Subcutaneous abdominal adipose tissue (tissue), 5 donors: ENCODE results near the gene GRIK4.

Experiments
- H3K27ac ChIP-seq: one replicate; pipeline ENCODE4 v1.7.0; 2013; ENCODE audit warnings: low read depth, mild to moderate bottlenecking, inconsistent platforms, low read length, moderate library complexity
- H3K27me3 ChIP-seq, 5 donors: one replicate each; pipeline ENCODE4 v1.7.0; 2013; ENCODE audit warnings: low read length in 5 of 5, inconsistent platforms in 1 of 5; ENCODE audit not compliant: control insufficient read depth in 5 of 5, insufficient read depth in 4 of 5
- H3K36me3 ChIP-seq, 5 donors: one replicate each; pipeline ENCODE4 v1.7.0; 2013; ENCODE audit warnings: low read length in 5 of 5; ENCODE audit not compliant: control insufficient read depth in 5 of 5, insufficient read depth in 5 of 5
- H3K4me1 ChIP-seq, 5 donors: one replicate each; pipeline ENCODE4 v1.7.0; 2013; ENCODE audit warnings: low read length in 5 of 5, mild to moderate bottlenecking in 3 of 5, moderate library complexity in 1 of 5; ENCODE audit not compliant: control insufficient read depth in 5 of 5, insufficient read depth in 5 of 5
- H3K4me3 ChIP-seq, 5 donors: one replicate each; pipeline ENCODE4 v1.7.0; 2013; ENCODE audit warnings: low read length in 5 of 5, low read depth in 1 of 5
- H3K9ac ChIP-seq, 5 donors: one replicate each; pipeline ENCODE4 v1.7.0; 2013; ENCODE audit warnings: low read length in 5 of 5, mild to moderate bottlenecking in 4 of 5, moderate library complexity in 3 of 5
- H3K9me3 ChIP-seq, 5 donors: one replicate each; pipeline ENCODE4 v1.7.0; 2013; ENCODE audit warnings: low read length in 5 of 5; ENCODE audit not compliant: control insufficient read depth in 5 of 5
- donor health status: healthy.
- donor health status: healthy.
- donor health status: healthy.
- donor health status: healthy.
- donor health status: healthy.

GRIK4 gene

DNA sequence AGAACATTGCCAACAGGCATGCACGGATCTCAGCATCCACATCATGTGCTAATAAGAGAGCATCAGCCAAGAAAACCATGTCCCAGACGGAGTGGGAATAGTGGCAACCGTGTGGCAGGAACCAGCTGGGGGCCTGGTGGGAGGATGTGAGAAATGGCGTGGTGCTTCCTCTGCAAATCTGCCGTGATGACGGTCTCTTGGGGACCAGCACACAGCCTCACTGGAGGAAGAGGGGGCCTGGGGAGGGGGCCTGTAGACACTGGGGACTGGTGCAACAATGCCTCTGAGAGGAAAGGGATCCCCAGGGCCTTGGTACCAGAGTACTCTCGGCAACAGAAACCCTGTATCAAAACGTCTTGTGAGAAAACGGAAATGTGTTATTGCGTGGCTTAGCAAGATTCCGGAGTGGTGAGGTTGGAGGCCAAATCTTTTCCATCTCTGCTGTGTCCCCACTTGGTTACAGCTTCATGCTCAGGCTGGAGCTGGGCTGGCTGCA, 358.0 kb downstream of the GRIK4 start:
- Histone ChIP-seq H3K27me3 (peaks cover 7 to 22% (median 14%) of the 10 kb centered on the region in 5 donors), H3K4me3 (no peak overlapping the region), H3K9ac (no peak overlapping the region), H3K36me3 (no peaks in the 10 kb centered on the region), H3K9me3 (no peaks in the 10 kb centered on the region), H3K27ac (no peak overlapping the region), H3K4me1 (no peaks in the 10 kb centered on the region)

DNA sequence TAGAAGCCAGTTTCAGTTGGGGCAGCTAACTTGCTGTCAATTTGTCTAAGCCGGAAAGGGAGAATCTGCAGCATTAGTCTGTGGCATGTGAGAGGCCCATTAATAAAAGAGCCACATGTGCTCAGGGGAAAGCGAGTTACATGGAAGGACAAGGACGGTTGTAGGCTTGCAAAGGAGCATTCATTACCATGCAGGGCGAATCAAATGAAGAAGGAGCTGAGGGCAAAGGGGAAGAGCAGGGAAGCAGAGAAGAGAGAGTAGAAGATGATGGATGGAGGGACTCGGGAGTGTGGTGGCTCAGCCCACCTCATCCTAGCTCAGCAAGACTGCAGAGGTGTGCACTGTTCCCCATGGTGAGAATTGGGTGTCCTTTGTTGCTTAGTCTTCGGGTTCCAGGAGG, 359.6 kb downstream of the GRIK4 start:
- Histone ChIP-seq H3K4me1 (no peaks in the 10 kb centered on the region), H3K9me3 (no peaks in the 10 kb centered on the region), H3K27ac (no peak overlapping the region), H3K27me3 (peaks cover 7 to 18% (median 14%) of the 10 kb centered on the region in 5 donors), H3K9ac (no peak overlapping the region), H3K36me3 (no peaks in the 10 kb centered on the region), H3K4me3 (no peak overlapping the region)

DNA sequence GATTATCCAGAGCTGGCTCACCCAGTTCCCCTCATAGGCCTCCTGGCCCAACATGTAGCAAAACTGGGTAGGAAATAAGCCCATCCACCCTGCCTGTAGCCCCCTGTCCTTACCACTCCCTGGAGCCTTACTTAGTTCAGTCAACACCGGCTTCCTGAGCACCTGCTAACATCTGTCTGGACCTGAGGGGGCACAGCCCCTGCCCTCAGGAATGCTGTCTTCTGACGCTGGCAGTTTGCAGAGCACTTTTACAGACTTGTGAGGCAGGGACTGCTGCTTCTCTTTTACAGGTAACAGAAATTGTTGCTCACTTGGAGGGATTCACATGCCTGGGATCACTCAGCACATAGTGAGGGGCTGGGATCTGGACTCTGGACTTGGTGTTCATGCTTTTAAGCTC, 360.4 kb downstream of the GRIK4 start:
- no peak overlapping the region for H3K4me3 ChIP-seq
- no peak overlapping the region for H3K9ac ChIP-seq
- no peaks in the 10 kb centered on the region for H3K4me1 ChIP-seq
- peaks cover 6 to 12% (median 7%) of the 10 kb centered on the region in 5 donors for H3K27me3 ChIP-seq
- H3K9me3 ChIP-seq = no peaks in the 10 kb centered on the region
- no peaks in the 10 kb centered on the region for H3K36me3 ChIP-seq
- H3K27ac ChIP-seq = no peak overlapping the region

DNA sequence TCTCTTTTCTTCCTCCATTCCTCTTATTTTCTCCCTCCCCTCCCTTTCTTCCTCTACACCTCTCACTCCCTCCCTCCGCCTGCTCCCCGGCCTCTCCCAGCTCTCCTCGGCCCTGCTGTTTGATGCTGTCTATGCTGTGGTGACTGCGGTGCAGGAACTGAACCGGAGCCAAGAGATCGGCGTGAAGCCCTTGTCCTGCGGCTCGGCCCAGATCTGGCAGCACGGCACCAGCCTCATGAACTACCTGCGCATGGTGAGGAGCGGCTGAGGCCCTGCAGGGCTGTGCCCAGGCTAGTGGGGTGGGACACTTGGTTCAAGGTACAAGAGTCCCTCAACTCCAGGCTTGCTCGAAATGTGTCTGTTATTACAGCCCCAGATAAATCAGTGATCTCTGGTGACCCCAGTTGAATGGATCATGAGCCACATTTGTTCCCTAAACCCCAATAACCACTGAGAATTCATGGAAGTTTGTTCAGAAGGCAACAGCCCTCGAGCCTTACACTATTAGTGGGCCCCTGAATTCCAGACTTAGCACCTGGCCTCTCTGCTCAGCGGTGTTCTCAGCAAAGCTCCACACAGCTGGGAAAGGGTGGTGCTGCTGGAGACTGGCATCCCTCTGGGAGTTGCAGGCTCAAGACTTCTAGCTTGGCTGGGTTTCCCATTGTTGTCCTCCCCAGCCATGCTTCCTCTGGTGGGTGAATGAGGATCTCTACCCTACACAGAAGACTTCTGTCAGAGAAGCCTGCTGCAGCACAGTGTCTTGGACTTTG, 362.6 kb downstream of the GRIK4 start:
- Histone ChIP-seq H3K27me3 (peaks cover 0 to 13% (median 8%) of the 10 kb centered on the region in 5 donors), H3K9me3 (no peaks in the 10 kb centered on the region)

DNA sequence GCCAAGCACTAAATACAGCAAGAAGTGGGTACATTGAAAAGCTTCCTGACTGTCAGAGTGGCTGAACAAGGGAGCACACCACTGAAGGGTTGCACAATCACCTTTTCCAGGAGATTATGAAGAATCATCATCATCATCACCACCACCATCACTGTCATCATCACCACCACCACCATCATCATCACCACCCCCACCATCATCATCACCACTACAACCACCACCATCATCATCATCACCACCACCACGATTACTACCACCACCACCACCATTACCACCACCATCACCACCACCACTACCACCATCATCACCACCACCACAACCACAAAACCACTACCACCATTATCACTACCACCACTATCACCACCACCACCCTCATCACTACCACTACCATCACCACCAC, 364.4 kb downstream of the GRIK4 start:
- Histone ChIP-seq H3K4me3 (no peak overlapping the region), H3K36me3 (no peaks in the 10 kb centered on the region), H3K27ac (no peak overlapping the region), H3K27me3 (peaks cover 0 to 8% (median 5%) of the 10 kb centered on the region in 5 donors), H3K9me3 (no peaks in the 10 kb centered on the region), H3K4me1 (peaks cover 0 to 10% (median 9%) of the 10 kb centered on the region in 5 donors), H3K9ac (no peak overlapping the region)

More for the DNA sequence above, 362.6 kb downstream of the GRIK4 start:
- Histone ChIP-seq H3K4me3 (no peak overlapping the region), H3K27ac (no peak overlapping the region), H3K4me1 (no peaks in the 10 kb centered on the region), H3K9ac (no peak overlapping the region), H3K36me3 (no peaks in the 10 kb centered on the region)

DNA sequence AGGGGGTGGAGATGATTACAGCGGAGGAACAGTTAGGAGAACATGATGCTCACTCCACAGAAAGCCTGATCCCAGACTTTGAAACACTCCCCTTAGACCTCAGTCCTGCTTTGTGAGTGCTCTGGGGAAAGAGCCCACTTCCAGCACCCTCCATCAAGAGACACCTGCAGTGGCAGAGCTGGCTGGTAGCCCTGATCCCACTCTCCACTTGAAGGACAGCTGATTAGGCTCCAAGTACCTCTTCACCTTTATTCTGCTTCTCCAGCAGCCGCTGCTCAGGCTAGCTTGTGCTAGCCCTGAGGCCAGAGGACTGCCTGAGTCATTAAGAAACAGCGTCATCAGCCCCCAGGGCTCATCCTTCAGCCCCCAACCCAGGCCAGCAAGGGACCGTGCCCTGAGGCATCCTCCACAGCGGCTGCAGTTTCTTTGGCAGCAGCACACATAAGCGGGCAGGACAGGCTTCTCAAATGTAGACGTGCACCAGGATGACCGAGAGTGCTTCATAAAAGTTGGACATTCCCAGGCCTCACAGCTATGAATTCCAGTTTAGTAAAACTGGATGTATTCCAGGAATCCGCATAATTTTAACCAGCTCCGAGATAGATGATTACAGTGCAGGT, 366.3 kb downstream of the GRIK4 start:
- Histone ChIP-seq H3K4me3 (no peak overlapping the region), H3K36me3 (no peaks in the 10 kb centered on the region), H3K9me3 (no peaks in the 10 kb centered on the region), H3K27me3 (peaks cover 0 to 9% (median 4%) of the 10 kb centered on the region in 5 donors), H3K4me1 (peaks cover 0 to 19% (median 13%) of the 10 kb centered on the region in 5 donors), H3K9ac (no peak overlapping the region), H3K27ac (no peak overlapping the region)

DNA sequence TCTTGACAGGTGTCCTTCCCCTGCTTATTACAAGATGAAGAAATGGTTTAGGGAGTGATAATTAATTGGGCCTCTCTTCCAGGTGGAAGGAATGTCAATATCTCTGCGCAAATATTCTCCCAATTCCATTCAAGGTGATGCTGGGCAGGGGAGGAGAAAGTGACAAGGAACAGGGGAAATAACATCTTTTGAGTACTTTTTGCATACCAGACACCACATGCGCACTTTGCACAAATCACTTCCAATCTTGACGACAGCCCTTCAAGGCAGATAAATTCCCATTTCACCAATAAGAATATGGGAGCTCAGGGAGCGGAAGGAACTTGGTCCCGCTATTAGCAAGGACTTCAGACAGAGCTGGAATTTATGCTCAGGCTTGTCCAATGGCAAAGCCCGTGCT, 367.2 kb downstream of the GRIK4 start:
- peaks cover 0 to 17% (median 5%) of the 10 kb centered on the region in 5 donors for H3K27me3 ChIP-seq
- no peaks in the 10 kb centered on the region for H3K9me3 ChIP-seq
- H3K4me1 ChIP-seq = peaks cover 2 to 28% (median 17%) of the 10 kb centered on the region in 5 donors
- no peak overlapping the region for H3K27ac ChIP-seq
- H3K9ac ChIP-seq = no peak overlapping the region
- H3K4me3 ChIP-seq = no peak overlapping the region
- no peaks in the 10 kb centered on the region for H3K36me3 ChIP-seq

DNA sequence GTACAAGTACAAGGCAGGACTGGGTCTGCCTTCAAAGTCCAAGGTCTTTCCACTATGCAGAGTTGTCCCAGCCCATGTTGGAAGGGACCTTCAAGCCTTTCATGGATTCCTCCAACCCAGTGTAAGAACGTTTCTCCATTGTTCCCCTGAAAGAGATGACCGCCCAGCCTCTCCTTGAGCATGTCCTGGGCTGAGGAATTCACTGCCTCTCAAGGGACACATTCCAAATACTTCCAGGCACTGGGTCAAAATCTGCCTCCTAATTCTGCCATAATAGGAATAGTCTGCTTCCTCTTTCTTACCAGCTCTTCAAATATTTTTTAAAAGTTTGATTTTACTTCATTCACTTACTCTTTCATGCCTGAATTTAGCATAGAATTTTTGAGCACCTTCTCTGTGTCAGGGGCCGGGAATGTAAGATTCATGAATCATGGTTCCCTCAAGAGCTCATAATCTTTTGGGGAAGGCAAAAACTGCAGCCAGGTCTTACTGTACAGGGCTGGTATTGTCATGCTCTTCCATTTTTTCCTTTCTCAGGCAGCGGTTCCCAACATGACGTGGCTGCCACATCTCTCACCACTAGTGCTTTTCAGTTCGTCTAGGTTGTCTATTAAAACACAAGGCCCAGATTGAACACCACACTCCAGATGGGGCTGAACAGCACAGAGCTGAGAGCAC, 369.1 kb downstream of the GRIK4 start:
- no peaks in the 10 kb centered on the region for H3K36me3 ChIP-seq
- no peak overlapping the region for H3K9ac ChIP-seq
- no peak overlapping the region for H3K4me3 ChIP-seq
- peaks cover 0 to 17% (median 5%) of the 10 kb centered on the region in 5 donors for H3K27me3 ChIP-seq
- H3K9me3 ChIP-seq = no peaks in the 10 kb centered on the region
- no peak overlapping the region for H3K27ac ChIP-seq
- peaks cover 3 to 31% (median 22%) of the 10 kb centered on the region in 5 donors for H3K4me1 ChIP-seq

DNA sequence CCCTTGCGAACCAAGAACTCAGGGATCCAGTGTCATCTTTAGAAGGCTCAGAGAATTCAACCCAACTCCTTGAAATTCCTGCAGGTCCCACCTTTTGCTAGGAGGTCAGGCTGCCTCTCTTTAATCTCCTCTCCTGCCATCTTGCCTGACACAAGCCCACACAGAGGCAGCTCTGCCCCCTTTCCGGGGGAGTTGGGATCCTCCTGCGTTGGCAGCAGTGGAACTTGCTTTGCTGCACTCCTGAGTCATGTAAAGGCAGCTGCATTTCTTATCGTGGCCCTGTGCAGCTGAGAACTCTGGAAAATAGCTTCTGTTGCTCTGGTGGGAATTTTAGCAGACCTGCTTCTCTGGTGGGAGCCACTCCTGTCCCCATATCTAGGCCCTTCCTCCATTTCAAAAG, 370.0 kb downstream of the GRIK4 start:
- Histone ChIP-seq H3K4me1 (peaks cover 3 to 31% (median 22%) of the 10 kb centered on the region in 5 donors), H3K9me3 (no peaks in the 10 kb centered on the region), H3K27me3 (peaks cover 0 to 19% (median 5%) of the 10 kb centered on the region in 5 donors), H3K9ac (no peak overlapping the region), H3K27ac (no peak overlapping the region), H3K4me3 (no peak overlapping the region), H3K36me3 (no peaks in the 10 kb centered on the region)

DNA sequence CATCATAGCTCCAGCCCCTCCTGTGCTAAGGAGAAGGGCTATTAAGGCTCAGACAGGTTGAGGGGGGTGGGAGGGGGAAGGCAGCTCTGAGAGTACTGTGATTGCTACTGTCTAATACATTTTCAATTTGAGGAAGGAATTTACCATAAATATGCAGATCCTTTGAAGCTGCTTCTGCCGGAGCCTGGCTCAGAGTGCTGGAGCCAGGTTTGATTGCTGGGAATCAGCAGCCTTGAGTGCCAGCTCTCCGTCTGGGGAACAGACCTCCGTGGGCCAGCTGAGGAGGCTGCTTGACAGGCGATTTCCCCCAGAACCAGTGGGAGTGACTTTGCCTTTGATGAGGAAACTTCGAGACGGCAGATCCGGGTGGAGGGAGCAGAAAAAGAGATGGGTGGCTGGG, 370.6 kb downstream of the GRIK4 start:
- H3K9ac ChIP-seq = no peak overlapping the region

More for the DNA sequence above, 370.6 kb downstream of the GRIK4 start:
- Histone ChIP-seq H3K27me3 (peaks cover 0 to 19% (median 5%) of the 10 kb centered on the region in 5 donors), H3K27ac (no peak overlapping the region), H3K4me3 (no peak overlapping the region), H3K4me1 (peaks cover 3 to 31% (median 22%) of the 10 kb centered on the region in 5 donors), H3K9me3 (no peaks in the 10 kb centered on the region), H3K36me3 (no peaks in the 10 kb centered on the region)
